ENCODE data around the gene IL1RAPL2.

- TF ChIP-seq CTCF (IDR thresholded peaks at IDR 0.05) (no peak), POLR2A (IDR thresholded peaks at IDR 0.05) (no peak), POLR2AphosphoS5 (IDR thresholded peaks at IDR 0.05) (no peak), EP300 (IDR thresholded peaks at IDR 0.05; ENCODE audit: low read depth) (no peak)
Measured at GRCh38 chrX:105650577-105650976, 1084.6 kb downstream of the IL1RAPL2 start.

Measured in transverse colon (tissue), 4 donors.